GM12872 (cell line): ENCODE results near the gene PSMG4.

Experiments
- CTCF ChIP-seq: IDR thresholded peaks from 3 replicates; pipeline ENCODE4 v1.5.1; 2011; ENCODE audit warnings: low read depth, mild to moderate bottlenecking, low read length, moderate library complexity; ENCODE audit not compliant: insufficient read depth

Gene PSMG4

GRCh38 chr6:3217286-3217685 is 41.5 kb upstream of the PSMG4 start:
- no peak for TF ChIP-seq CTCF

GRCh38 chr6:3218266-3218665 is 40.5 kb upstream of the PSMG4 start:
- no peak for TF ChIP-seq CTCF

DNA sequence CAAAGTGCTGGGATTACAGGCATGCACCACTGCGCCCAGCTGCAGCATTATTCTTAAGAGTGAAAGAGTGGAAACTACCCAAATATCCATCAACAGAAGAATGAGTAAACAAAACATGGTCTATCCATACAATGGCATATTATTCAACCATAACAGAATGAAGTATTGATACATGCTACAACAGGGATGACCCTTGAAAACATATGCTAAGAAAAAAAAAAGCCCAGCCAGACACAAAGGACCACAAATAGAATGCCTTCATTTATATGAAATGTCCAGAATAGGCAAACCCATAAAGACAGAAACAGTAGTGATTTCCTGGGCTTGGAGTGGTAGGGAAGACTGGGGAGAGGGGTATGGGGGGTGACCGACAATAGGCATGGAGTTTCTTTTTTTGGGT is 38.4 kb upstream of the PSMG4 start:
- no peak for TF ChIP-seq CTCF

GRCh38 chr6:3221578-3221977 is 37.2 kb upstream of the PSMG4 start:
- no peak for TF ChIP-seq CTCF

- TF ChIP-seq CTCF: no peak
Observed at GRCh38 chr6:3222506-3223038, 36.2 kb upstream of the PSMG4 start.

- TF ChIP-seq CTCF: no peak
Observed at GRCh38 chr6:3226042-3226441, 32.7 kb upstream of the PSMG4 start.

- TF ChIP-seq CTCF: no peak
Observed at GRCh38 chr6:3226481-3227362, 32.0 kb upstream of the PSMG4 start.
